IMR-90 (cell line): ENCODE measurements around the gene KIAA0513. TPM values are rescaled to one million over a fixed set of nuclear protein-coding genes. Genes with fewer than 3 reads are reported as not detected.
"Not testable (repeated sequence)": the region's sequence is repeated elsewhere in the genome, so short reads cannot be mapped to it uniquely, and the experiment has no call there.

Source experiments
- ATAC-seq: fragments of 200-7000 bp; cut with Tn5 transposase; 2 replicates; pipeline ENCODE4 v1.9.1; 2020; ENCODE audit warnings: low read depth, mild to moderate bottlenecking, moderate library complexity
- BruUV-seq: library from RNA; stranded (reverse); fragments of 400-500 nt; replicated peaks from 2 replicates; lab custom pipeline; 2021; lab: Mats Ljungman, UMichigan
- CTCF ChIA-PET: fragments of 300-600 bp; formaldehyde crosslinking; extraction: SDS; loops from one replicate; lab custom pipeline; 2021; ENCODE audit warnings: antibody characterized with exemption; lab: Yijun Ruan, JAX
- POLR2A ChIA-PET: fragments of 300-600 bp; sonication (Branson Sonifier 250); formaldehyde crosslinking; loops from one replicate; lab custom pipeline; 2022; ENCODE audit warnings: antibody characterized with exemption; ENCODE audit not compliant: unreplicated experiment; lab: Charles Lee
- DNase-seq: peaks from one replicate; pipeline ENCODE4 v3.0.0; 2013
- H2AFZ ChIP-seq: replicated peaks from 2 replicates; pipeline ENCODE3; 2013; ENCODE audit warnings: low read length, mild to moderate bottlenecking; ENCODE audit not compliant: poor library complexity
- H2AK5ac ChIP-seq: 2 replicates; pipeline ENCODE4 v1.6.1; 2013; ENCODE audit warnings: low read depth, low read length, inconsistent platforms
- H2AK9ac ChIP-seq: replicated peaks from 2 replicates; pipeline ENCODE3; 2013; ENCODE audit warnings: mild to moderate bottlenecking, low read depth, low read length, moderate library complexity; ENCODE audit not compliant: poor library complexity
- H2BK120ac ChIP-seq: 2 replicates; pipeline ENCODE4 v1.6.1; 2013; ENCODE audit warnings: low read depth, low read length, inconsistent platforms
- H2BK15ac ChIP-seq: 3 replicates; pipeline ENCODE4 v1.6.1; 2013; ENCODE audit warnings: low read depth, low read length, inconsistent platforms
- H2BK20ac ChIP-seq: 2 replicates; pipeline ENCODE4 v1.6.1; 2013; ENCODE audit warnings: low read depth, mild to moderate bottlenecking, inconsistent platforms, low read length, moderate library complexity
- H2BK5ac ChIP-seq: 2 replicates; pipeline ENCODE4 v1.6.1; 2013; ENCODE audit warnings: mild to moderate bottlenecking, low read depth, low read length, inconsistent platforms; ENCODE audit not compliant: poor library complexity, severe bottlenecking
- H3K14ac ChIP-seq: replicated peaks from 2 replicates; pipeline ENCODE4 v1.6.1; 2013; ENCODE audit warnings: low read depth, low read length, inconsistent platforms
- H3K18ac ChIP-seq: 2 replicates; pipeline ENCODE4 v1.6.1; 2013; ENCODE audit warnings: low read depth, low read length, control low read depth
- H3K23ac ChIP-seq: 2 replicates; pipeline ENCODE4 v1.6.1; 2013; ENCODE audit warnings: low read depth, low read length, inconsistent platforms
- H3K27ac ChIP-seq: 2 replicates; pipeline ENCODE4 v1.5.1; 2013; ENCODE audit warnings: mild to moderate bottlenecking, control low read depth, low read length; ENCODE audit not compliant: insufficient read depth
- H3K27me3 ChIP-seq: 2 replicates; pipeline ENCODE4 v1.6.1; 2013; ENCODE audit warnings: low read length; ENCODE audit not compliant: control insufficient read depth, insufficient read depth
- H3K36me3 ChIP-seq: 2 replicates; pipeline ENCODE4 v1.6.1; 2013; ENCODE audit warnings: low read length, mixed read lengths; ENCODE audit not compliant: control insufficient read depth, insufficient read depth
- H3K4ac ChIP-seq: 2 replicates; pipeline ENCODE4 v1.6.1; 2013; ENCODE audit warnings: low read depth, low read length, inconsistent platforms
- H3K4me1 ChIP-seq: 2 replicates; pipeline ENCODE4 v1.6.1; 2013; ENCODE audit warnings: low read length, mixed read lengths; ENCODE audit not compliant: control insufficient read depth, insufficient read depth
- H3K4me2 ChIP-seq: 2 replicates; pipeline ENCODE4 v1.6.1; 2013; ENCODE audit warnings: low read depth, mild to moderate bottlenecking, control low read depth, low read length, moderate library complexity
- H3K4me3 ChIP-seq: 2 replicates; pipeline ENCODE4 v1.5.1; 2013; ENCODE audit warnings: low read depth, mild to moderate bottlenecking, control low read depth, low read length, moderate library complexity; ENCODE audit not compliant: insufficient read depth
- H3K56ac ChIP-seq: 2 replicates; pipeline ENCODE4 v1.6.1; 2013; ENCODE audit warnings: low read length, inconsistent platforms; ENCODE audit not compliant: insufficient read depth; ENCODE audit errors: extremely low read depth
- H3K79me1 ChIP-seq, 2 experiments: 2 replicates each; pipeline ENCODE4 v1.6.1; 2013; ENCODE audit warnings: low read length in 2 of 2, inconsistent platforms in 1 of 2, low read depth in 1 of 2
- H3K9ac ChIP-seq: 2 replicates; pipeline ENCODE4 v1.6.1; 2013; ENCODE audit warnings: low read depth, low read length, control low read depth
- H3K9me1 ChIP-seq: 2 replicates; pipeline ENCODE4 v1.6.1; 2013; ENCODE audit warnings: low read length, inconsistent platforms; ENCODE audit not compliant: insufficient read depth
- H3K9me3 ChIP-seq: 2 replicates; pipeline ENCODE4 v1.6.1; 2013; ENCODE audit warnings: low read length; ENCODE audit not compliant: control insufficient read depth, insufficient read depth
- H4K20me1 ChIP-seq: 2 replicates; pipeline ENCODE4 v1.6.1; 2013; ENCODE audit warnings: low read length, inconsistent platforms; ENCODE audit not compliant: insufficient read depth
- H4K5ac ChIP-seq: 2 replicates; pipeline ENCODE4 v1.6.1; 2013; ENCODE audit warnings: mild to moderate bottlenecking, low read depth, low read length, control low read depth
- H4K8ac ChIP-seq, 2 experiments: 2 replicates each; pipeline ENCODE4 v1.6.1; 2013; ENCODE audit warnings: low read depth in 2 of 2, low read length in 2 of 2, control low read depth in 1 of 2, inconsistent platforms in 1 of 2
- H4K91ac ChIP-seq: 2 replicates; pipeline ENCODE4 v1.6.1; 2013; ENCODE audit warnings: low read depth, low read length, inconsistent platforms; ENCODE audit not compliant: insufficient read depth
- WGBS, 2 experiments: methylation state at CpG; one replicate each; pipeline versions ENCODE4 v1.1.5 to v1.1.7; 2013; ENCODE audit warnings: missing lambda C conversion rate in 2 of 2; ENCODE audit not compliant: insufficient read length in 1 of 2; ENCODE audit errors: extremely low coverage in 2 of 2; 5-methylcytosine and 5-hydroxymethylcytosine counted together
- dilution Hi-C: fragments of 300-500 bp; cut with HindIII; formaldehyde crosslinking; loops from one replicate; pipeline ENCODE4 v1.14.3; 2018; ENCODE audit warnings: low sequenced_read_pairs; ENCODE audit not compliant: unreplicated experiment
- in situ Hi-C: fragments of 300-500 bp; cut with MboI; formaldehyde crosslinking; loops from 3 replicates; pipeline ENCODE4 v1.14.3; 2019; ENCODE audit warnings: low sequenced_read_pairs, inconsistent platforms, mixed read lengths
- intact Hi-C: fragments of 100-400 bp; cut with micrococcal nuclease; formaldehyde crosslinking; loops from 2 replicates; pipeline ENCODE4 v1.10.0; 2022
- polyA plus RNA-seq, 3 experiments: library from polyadenylated mRNA; depleted of rRNA; stranded (reverse); fragments of >200 nt; gene quantifications; 2 replicates each; pipeline ENCODE4 v1.2.3, GENCODE V29; 2012; ENCODE audit warnings: low replicate concordance in 1 of 3
- total RNA-seq: library from RNA; depleted of rRNA; stranded (reverse); fragments of >200 nt; gene quantifications from 2 replicates; pipeline ENCODE4 v1.2.3, GENCODE V29; 2012

The KIAA0513 gene
- total and polyA plus RNA-seq, 2 of the 4 experiments (the other 2 are of a cell fraction) = 9.5 TPM

DNA sequence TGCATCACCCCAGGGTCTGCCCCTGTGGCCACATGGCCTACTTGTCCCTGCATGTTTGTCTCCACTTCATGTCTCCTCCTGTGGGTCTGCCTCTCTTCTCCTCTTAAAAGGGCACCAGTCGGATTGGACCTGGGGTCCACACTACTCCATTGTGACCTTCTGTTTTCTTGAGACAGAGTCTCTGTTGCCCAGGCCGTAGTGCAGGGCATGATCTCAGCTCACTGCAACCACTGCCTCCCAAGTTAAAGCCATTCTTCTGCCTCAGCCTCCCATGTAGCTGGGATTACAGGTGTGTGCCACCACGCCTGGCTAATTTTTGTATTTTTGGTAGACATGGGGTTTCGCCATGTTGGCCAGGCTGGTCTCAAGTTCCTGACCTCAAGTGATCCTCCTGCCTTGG is 4.6 kb downstream of the KIAA0513 start:
- H2AFZ ChIP-seq, in situ Hi-C loops, H2BK15ac ChIP-seq, dilution Hi-C loops, H3K9me3 ChIP-seq, DNase-seq, H3K14ac ChIP-seq, POLR2A ChIA-PET, H4K8ac ChIP-seq, H3K18ac ChIP-seq, H3K4me3 ChIP-seq, H3K23ac ChIP-seq, H3K9ac ChIP-seq, H4K91ac ChIP-seq, H4K5ac ChIP-seq, H3K27ac ChIP-seq, H2BK5ac ChIP-seq, ATAC-seq, H2AK5ac ChIP-seq, H3K56ac ChIP-seq, H2BK120ac ChIP-seq, intact Hi-C loops, CTCF ChIA-PET, H3K4ac ChIP-seq, H3K36me3 ChIP-seq, H2AK9ac ChIP-seq, H3K4me2 ChIP-seq, BruUV-seq, H2BK20ac ChIP-seq, H3K27me3 ChIP-seq: not testable (repeated sequence)
- Histone ChIP-seq H3K9me1 (peaks cover 13% of the 10 kb centered on the region), H3K4me1 (peaks cover 23% of the 10 kb centered on the region), H4K20me1 (peaks cover 20% of the 10 kb centered on the region; the same call in 1 of the 2 replicates), H3K79me1 (peaks cover 5 to 54% of the 10 kb centered on the region in 2 experiments; a peak in 3 of 4 replicates)
- 86% methylated on average over 1 of the region's 4 CpGs; no CpG with 5 or more reads in 1 of the 2 experiments for WGBS, 2 experiments
